ENCODE measurements around the gene PHAF1.

The PHAF1 gene

DNA sequence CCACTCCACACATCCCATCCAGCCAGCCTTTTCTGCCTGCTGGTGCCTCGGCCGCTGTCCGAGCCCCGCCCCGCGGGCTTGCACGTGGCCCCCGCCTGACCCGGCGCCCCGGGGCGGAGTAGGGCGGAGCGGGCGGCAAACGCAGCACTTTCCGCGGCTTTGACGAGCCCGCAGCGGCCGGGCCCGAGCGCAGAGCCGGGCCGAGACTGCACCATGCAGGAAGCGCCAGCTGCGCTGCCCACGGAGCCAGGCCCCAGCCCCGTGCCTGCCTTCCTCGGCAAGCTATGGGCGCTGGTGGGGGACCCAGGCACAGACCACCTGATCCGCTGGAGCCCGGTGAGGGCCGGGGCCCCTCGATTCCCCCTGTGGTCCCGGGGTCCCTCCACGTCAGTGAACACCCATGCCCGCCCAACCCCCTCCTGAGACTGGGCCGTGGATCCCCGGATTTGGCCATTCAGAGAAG is 54.9 kb downstream of the PHAF1 start, which contains the start of gene HSF4:
HSF4 (plus strand) TSS at position 147 of the 463 bp plus-strand sequence; CDS start at position 214, 67 bp downstream.
- H3K27ac ChIP-seq, result no peak within 1 kb of the TSS
- TF ChIP-seq ZFX (IDR thresholded peaks at IDR 0.05; ENCODE audit: borderline replicate concordance) (no peak), CTCF (IDR thresholded peaks at IDR 0.05) (no peak)

- TF ChIP-seq ZFX (IDR thresholded peaks at IDR 0.05; ENCODE audit: borderline replicate concordance) (no peak), CTCF (IDR thresholded peaks at IDR 0.05) (no peak)
- H3K27ac ChIP-seq, result no peak overlapping the region
These were observed 55.7 kb downstream of the PHAF1 start for GRCh38 chr16:67165121-67166078.

GRCh38 chr16:67166110-67166547 is 56.4 kb downstream of the PHAF1 start:
- TF ChIP-seq CTCF (IDR thresholded peaks at IDR 0.05) (no peak), ZFX (IDR thresholded peaks at IDR 0.05; ENCODE audit: borderline replicate concordance) (no peak)

DNA sequence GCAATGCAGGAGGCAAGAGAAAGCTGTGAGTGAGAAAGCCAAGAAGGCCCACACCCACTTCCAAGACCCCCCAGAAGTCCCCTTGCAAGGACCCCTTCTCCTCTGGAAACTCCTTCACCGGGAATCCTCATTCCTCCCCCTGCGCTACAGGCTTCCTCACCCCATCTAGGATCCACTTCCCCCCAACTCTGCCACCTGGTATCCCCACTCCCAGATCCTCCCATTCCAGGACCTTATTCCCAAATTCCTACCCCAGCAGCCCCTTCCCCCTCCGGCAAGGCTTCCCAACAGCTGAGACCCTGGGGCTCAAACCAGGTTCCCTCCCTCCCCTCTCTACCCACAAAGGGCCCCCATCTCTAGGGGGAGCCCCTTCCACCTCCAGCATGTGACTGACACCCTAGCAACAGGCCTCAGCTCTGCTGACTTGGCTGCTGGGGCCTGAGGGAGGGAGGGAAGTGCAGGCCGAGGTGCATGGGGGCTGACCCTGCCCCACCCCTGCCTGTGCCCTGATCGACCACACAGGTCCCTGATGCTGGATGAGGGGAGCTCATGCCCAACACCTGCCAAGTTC is 56.9 kb downstream of the PHAF1 start:
- H3K27ac ChIP-seq, result no peak overlapping the region
- no peak for TF ChIP-seq ZFX (IDR thresholded peaks at IDR 0.05; ENCODE audit: borderline replicate concordance)
- no peak for TF ChIP-seq CTCF (IDR thresholded peaks at IDR 0.05)

More at GRCh38 chr16:67166110-67166547, 56.4 kb downstream of the PHAF1 start:
- no peak overlapping the region for H3K27ac ChIP-seq

- H3K27ac ChIP-seq, result no peak overlapping the region
- TF ChIP-seq CTCF (IDR thresholded peaks at IDR 0.05) (no peak), ZFX (IDR thresholded peaks at IDR 0.05; ENCODE audit: borderline replicate concordance) (no peak)
These were observed 57.8 kb downstream of the PHAF1 start for GRCh38 chr16:67167588-67167987.

- no peak overlapping the region for H3K27ac ChIP-seq
These were observed 59.3 kb downstream of the PHAF1 start for GRCh38 chr16:67169011-67169451.

More at GRCh38 chr16:67169011-67169451, 59.3 kb downstream of the PHAF1 start:
- TF ChIP-seq CTCF (IDR thresholded peaks at IDR 0.05) (no peak), ZFX (IDR thresholded peaks at IDR 0.05; ENCODE audit: borderline replicate concordance) (no peak)
